Testis (tissue), 3 donors: Measurements from ENCODE around the gene PRDM15. TPM values are rescaled to one million over a fixed set of nuclear protein-coding genes. Genes with fewer than 3 reads are reported as not detected.

Experiments
- DNase-seq: peaks from one replicate; pipeline ENCODE4 v3.0.0-alpha.2; 2019
- H3K27ac ChIP-seq, 2 donors: fragments of 200-600 bp; sonication (generic); one replicate each; pipeline ENCODE4 v1.5.1; 2019
- H3K27me3 ChIP-seq: fragments of 200-600 bp; sonication (generic); one replicate; pipeline ENCODE4 v1.5.1; 2019
- H3K36me3 ChIP-seq: fragments of 200-600 bp; sonication (generic); one replicate; pipeline ENCODE4 v1.5.1; 2017; ENCODE audit warnings: low read depth; ENCODE audit errors: missing control alignments
- H3K4me1 ChIP-seq: fragments of 200-600 bp; sonication (generic); one replicate; pipeline ENCODE4 v1.5.1; 2019
- H3K4me3 ChIP-seq, 2 donors: fragments of 200-600 bp; sonication (generic); one replicate each; pipeline ENCODE4 v1.5.1; 2017 to 2019
- H3K9me3 ChIP-seq: fragments of 200-600 bp; sonication (generic); one replicate; pipeline ENCODE4 v1.5.1; 2017
- POLR2A ChIP-seq: fragments of 450-650 bp; IDR thresholded peaks from one replicate; pipeline ENCODE4 v1.6.1; 2017; ENCODE audit warnings: antibody characterized with exemption, mild to moderate bottlenecking, moderate library complexity
- WGBS, 2 donors: methylation state at CpG; one replicate each; pipeline ENCODE4 v1.1.5; 2018; 5-methylcytosine and 5-hydroxymethylcytosine counted together
- intact Hi-C: fragments of 100-400 bp; cut with DNase I; formaldehyde crosslinking; loops from one replicate; pipeline ENCODE4 v1.15.1; 2023; ENCODE audit warnings: low total_unique reads
- polyA plus RNA-seq: library from polyadenylated mRNA; stranded (reverse); fragments of 350-450 nt; fragmentation: Illumina TruSeq; extraction: RNeasy Lipid Tissue Mini Kit (QIAGEN cat#74804); gene quantifications from one replicate; pipeline ENCODE4 v1.2.3, GENCODE V29; 2014; ENCODE audit warnings: low read depth, low replicate concordance; ENCODE audit not compliant: insufficient read depth
- total RNA-seq, 2 donors: library from RNA; depleted of rRNA; stranded (reverse); fragments of >200 nt; gene quantifications; one replicate each; pipeline ENCODE4 v1.2.3, GENCODE V29; 2016
- TF ChIP-seq, protein P1 (sequence below), 3 experiments: fragments of 450-650 bp in 2 of 3; fragments of 200-600 bp in 1 of 3; sonication (generic) in 1 of 3; IDR thresholded peaks; one replicate each; pipeline ENCODE4 v1.5.1; 2016 to 2019; ENCODE audit warnings: antibody characterized with exemption in 3 of 3, mild to moderate bottlenecking in 2 of 3, moderate library complexity in 1 of 3

The PRDM15 gene
- total and polyA plus RNA-seq, 3 donors from 2014 or later, result 8.2 to 21.4 (median 18.8) TPM

DNA sequence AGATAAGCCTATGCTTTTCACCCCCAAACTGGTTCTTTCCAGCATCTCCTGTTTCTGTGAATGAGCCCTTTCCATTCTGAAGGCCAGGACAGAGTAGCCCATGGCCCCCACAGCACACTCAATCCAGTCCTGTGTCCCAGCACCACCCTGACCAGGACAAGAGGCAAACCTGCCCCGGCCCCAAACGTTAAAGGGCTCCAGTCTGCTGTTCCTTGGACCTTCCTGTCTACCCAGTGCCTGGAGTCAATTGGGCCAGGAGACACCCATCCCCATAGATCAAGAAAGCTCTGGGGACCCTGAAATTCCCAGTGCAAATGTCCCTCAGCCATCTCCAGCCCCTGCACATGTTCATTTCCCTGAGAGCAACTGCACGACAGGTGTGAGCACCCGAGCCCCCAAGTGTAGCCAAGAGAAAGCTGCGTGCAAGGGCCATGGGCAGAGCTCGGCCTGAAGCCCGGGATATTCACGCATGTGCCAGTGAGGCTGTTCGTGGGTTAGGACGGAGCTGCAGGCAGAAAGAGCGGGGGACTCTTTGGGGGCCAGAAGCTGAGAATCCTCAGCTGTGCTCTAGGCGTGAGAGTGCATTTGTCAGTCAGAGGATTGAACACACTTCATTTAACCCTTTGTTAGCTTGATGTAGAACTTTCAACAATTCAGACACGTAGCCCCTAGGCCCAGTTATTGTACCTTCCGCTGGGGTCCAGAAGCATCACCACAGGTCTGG lies 108.1 kb downstream of the PRDM15 start:
- WGBS, 2 donors, result 59 to 84% methylated on average over 14 of the region's 14 CpGs
- no peak for TF ChIP-seq POLR2A
- TF ChIP-seq, protein P1, sequence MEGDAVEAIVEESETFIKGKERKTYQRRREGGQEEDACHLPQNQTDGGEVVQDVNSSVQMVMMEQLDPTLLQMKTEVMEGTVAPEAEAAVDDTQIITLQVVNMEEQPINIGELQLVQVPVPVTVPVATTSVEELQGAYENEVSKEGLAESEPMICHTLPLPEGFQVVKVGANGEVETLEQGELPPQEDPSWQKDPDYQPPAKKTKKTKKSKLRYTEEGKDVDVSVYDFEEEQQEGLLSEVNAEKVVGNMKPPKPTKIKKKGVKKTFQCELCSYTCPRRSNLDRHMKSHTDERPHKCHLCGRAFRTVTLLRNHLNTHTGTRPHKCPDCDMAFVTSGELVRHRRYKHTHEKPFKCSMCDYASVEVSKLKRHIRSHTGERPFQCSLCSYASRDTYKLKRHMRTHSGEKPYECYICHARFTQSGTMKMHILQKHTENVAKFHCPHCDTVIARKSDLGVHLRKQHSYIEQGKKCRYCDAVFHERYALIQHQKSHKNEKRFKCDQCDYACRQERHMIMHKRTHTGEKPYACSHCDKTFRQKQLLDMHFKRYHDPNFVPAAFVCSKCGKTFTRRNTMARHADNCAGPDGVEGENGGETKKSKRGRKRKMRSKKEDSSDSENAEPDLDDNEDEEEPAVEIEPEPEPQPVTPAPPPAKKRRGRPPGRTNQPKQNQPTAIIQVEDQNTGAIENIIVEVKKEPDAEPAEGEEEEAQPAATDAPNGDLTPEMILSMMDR (IDR thresholded peaks at IDR 0.05), result no peak

DNA sequence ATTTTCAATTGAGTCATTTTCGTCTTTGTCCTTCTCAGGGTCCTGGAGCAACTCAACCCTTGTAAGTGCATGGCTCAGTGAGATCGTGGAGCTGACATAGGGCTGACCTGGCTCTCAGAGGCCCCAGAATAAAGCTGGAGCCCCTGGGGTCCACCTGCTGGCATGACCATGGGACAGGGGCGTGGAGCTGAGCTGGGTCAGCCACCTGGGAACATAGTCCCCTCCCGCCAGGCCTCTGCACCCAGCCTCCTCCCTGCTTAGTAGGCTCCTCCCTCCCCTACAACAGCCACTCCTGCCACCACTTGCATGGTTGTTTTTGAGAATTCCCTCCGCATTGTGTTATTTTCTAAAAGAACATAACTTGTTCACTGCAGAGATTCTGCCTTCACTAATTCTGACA lies 109.2 kb downstream of the PRDM15 start:
- no peaks in the 10 kb centered on the region for H3K36me3 ChIP-seq
- H3K27ac ChIP-seq, result no peak overlapping the region
- no peaks in the 10 kb centered on the region for H3K9me3 ChIP-seq
- 82% methylated on average over 5 of the region's 5 CpGs for WGBS, 2 donors
- no peak for DNase-seq
- H3K4me1 ChIP-seq, result no peaks in the 10 kb centered on the region
- no peak overlapping the region for H3K4me3 ChIP-seq
- peaks cover 6% of the 10 kb centered on the region for H3K27me3 ChIP-seq
- TF ChIP-seq POLR2A, result no peak
- TF ChIP-seq, protein P1 (IDR thresholded peaks at IDR 0.05), result no peak
- intact Hi-C loops, result loop anchor here (10.0 kb wide), 1 partner anchor 485 kb away; no protein-coding TSS in a partner anchor

More for the DNA sequence above, 108.1 kb downstream of the PRDM15 start:
- H3K36me3 ChIP-seq, result no peaks in the 10 kb centered on the region
- DNase-seq, result no peak
- H3K9me3 ChIP-seq, result no peaks in the 10 kb centered on the region
- intact Hi-C loops, result loop anchor here (10.0 kb wide), 1 partner anchor 486 kb away; no protein-coding TSS in a partner anchor
- H3K4me1 ChIP-seq, result no peaks in the 10 kb centered on the region
- no peak overlapping the region for H3K4me3 ChIP-seq
- peaks cover 6% of the 10 kb centered on the region for H3K27me3 ChIP-seq
- no peak overlapping the region for H3K27ac ChIP-seq

DNA sequence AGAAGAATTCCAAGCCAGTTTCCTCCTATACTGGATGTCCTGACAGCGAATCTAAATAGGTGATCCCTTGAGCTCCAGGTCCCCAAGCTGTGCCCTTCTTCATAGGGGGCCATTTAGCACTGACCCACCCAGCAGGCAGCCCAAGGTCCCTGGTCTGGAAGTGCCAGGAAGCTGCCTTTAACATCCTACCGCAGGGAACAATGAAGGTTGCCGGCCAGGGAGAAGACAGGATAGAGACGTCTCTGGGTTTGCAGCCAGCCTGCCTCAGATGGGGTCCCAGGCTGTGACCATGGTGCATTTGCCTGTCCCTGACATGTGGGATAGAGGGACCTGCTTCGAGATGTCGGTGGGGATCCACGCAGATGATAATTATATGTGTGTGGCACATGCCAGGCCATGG lies 109.6 kb downstream of the PRDM15 start:
- no peak for TF ChIP-seq POLR2A
- TF ChIP-seq, protein P1 (IDR thresholded peaks at IDR 0.05), result no peak
- peaks cover 6% of the 10 kb centered on the region for H3K27me3 ChIP-seq
- WGBS, 2 donors, result 58 to 66% methylated on average over 7 of the region's 7 CpGs
- H3K27ac ChIP-seq, result no peak overlapping the region
- H3K4me3 ChIP-seq, result no peak overlapping the region
- intact Hi-C loops, result no loop called here
- H3K4me1 ChIP-seq, result no peaks in the 10 kb centered on the region
- DNase-seq, result no peak
- H3K36me3 ChIP-seq, result no peaks in the 10 kb centered on the region
- H3K9me3 ChIP-seq, result no peaks in the 10 kb centered on the region

DNA sequence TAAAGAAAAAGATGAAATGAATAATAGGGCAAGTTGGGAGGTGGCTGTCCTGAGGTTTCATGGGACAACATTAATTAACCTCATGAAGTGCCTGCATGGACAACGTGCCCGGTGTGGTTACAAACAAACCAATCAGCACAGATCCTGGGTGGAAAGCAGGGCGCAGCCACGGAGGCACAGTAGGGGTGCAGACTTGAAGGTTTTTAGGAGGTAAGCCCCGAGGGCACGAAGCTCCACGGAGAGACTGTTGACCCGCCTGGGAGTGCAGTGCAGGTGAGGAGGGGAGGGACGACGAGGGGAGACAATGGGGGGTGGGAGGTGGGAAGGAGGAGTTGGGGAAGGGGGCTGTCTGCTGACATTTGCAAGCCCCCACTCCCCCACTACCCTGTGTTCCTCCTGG lies 110.0 kb downstream of the PRDM15 start:
- Histone ChIP-seq H3K36me3 (no peaks in the 10 kb centered on the region), H3K9me3 (no peaks in the 10 kb centered on the region), H3K27me3 (peaks cover 6% of the 10 kb centered on the region), H3K27ac (no peak overlapping the region), H3K4me1 (no peaks in the 10 kb centered on the region), H3K4me3 (no peak overlapping the region)
- intact Hi-C loops, result no loop called here
- TF ChIP-seq, protein P1 (IDR thresholded peaks at IDR 0.05), result no peak
- no peak for TF ChIP-seq POLR2A
- 16 to 21% methylated on average over 10 of the region's 10 CpGs for WGBS, 2 donors
- DNase-seq, result no peak
